GM19467 (cell line): ENCODE results near the gene UBR3.
"Not testable (repeated sequence)": the region's sequence is repeated elsewhere in the genome, so short reads cannot be mapped to it uniquely, and the experiment has no call there.

Experiments
- ATAC-seq: cut with Tn5 transposase; IDR thresholded peaks from one replicate; pipeline ENCODE4 v1.9.1; 2021; ENCODE audit warnings: mild to moderate bottlenecking, moderate library complexity; ENCODE audit not compliant: unreplicated experiment

The UBR3 gene

GRCh38 chr2:169928463-169928864 lies 101.2 kb downstream of the UBR3 start:
- no peak for ATAC-seq

DNA sequence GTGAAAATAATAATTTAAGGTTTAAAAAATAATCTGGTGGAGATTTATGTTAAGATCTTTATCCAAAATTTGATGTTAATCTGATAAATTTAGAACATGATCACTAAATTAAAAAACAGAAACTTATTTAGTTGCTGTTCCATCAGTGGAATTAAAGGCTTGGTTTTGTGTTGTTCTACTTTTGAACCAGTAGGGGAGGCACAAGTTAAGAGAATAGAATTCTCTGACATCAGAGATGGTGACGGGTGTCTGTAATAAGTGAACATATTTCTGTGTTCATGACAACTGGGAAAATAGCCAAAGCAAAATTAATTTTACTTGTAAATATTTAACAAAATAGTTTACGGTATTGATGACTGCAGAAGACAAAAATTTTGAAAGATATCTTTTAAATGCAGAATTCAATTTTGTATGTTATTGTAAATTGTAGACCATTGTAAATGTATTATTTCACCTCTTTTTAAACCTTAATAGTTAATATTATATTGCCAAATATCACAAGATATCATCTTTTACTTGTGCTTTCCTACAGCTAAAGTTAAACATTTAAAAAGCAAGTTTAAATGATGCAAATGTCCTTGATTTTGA lies 106.0 kb downstream of the UBR3 start:
- ATAC-seq = no peak

- ATAC-seq = not testable (repeated sequence)
Measured at GRCh38 chr2:169936652-169937051, 109.4 kb downstream of the UBR3 start.

DNA sequence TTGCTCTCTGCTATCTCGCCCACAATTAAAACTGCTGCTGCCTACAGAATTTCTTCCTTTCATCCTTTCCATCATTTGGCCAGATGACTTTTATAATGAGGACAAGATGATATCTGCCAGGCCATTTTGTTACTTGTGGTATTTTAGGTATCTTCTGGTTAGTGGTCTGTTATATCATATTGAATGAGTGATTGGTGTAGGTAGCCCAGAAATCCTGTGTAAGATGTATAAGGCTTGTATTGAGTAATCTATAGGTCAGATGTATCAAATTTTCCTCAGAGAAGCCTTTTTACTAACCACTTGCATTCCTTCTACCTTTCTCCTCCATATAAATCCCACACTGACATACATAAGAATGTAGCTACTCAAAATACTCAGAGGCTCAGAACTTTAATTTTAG lies 118.3 kb downstream of the UBR3 start:
- ATAC-seq = no peak

DNA sequence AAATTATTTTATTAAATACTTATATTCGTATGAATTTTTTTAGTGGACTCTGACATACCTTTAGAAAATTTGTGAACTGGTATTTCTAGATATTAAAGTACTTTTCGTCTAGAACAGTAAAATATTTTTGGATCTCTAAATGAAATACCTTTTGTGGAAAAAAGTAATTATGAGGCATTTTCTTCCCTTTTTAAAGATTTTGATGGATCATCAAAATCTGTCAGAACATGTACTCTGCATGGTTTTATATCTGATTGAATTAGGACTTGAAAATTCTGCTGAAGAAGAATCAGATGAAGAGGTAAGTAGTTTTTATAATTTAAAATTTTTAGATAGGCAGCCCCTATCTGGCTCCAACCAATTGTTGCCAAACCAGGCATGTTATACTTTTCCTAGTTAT lies 118.8 kb downstream of the UBR3 start:
- no peak for ATAC-seq

- ATAC-seq = no peak
Measured at GRCh38 chr2:169946546-169946945, 119.3 kb downstream of the UBR3 start.

GRCh38 chr2:169955940-169956339 lies 128.7 kb downstream of the UBR3 start:
- no peak for ATAC-seq

DNA sequence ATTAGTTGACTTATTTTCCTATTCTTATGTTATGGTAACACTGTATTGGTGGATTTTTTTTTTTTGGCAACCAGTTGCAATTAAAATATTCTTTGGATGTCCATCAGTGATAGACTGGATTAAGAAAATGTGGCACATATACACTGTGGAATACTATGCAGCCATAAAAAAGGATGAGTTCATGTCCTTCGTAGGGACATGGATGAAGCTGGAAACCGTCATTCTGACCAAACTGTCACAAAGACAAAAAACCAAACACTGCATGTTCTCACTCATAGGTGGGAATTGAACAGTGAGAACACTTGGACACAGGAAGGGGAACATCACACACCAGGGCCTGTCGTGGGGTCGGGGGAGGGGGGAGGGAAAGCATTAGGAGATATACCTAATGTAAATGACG lies 130.0 kb downstream of the UBR3 start:
- ATAC-seq = not testable (repeated sequence)

DNA sequence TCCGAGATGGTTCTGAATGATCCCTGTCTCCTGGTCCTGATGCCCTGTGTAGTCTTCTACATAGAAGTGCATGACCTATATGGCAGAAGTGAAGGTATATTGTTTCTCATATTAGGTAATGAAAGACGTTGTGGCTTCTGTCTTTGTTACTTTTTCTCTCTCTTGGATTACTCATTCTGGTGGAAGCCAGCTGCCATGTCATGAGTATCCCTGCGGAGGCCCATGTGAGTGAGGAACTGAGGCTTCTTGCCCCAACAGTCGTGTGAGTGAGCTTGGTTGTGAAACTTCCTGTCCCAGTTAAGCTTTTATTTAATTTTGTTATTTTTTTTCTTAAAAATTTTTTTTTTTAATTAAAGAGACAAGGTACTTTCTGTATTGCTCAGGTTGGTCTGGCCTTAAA lies 134.7 kb downstream of the UBR3 start:
- no peak for ATAC-seq

DNA sequence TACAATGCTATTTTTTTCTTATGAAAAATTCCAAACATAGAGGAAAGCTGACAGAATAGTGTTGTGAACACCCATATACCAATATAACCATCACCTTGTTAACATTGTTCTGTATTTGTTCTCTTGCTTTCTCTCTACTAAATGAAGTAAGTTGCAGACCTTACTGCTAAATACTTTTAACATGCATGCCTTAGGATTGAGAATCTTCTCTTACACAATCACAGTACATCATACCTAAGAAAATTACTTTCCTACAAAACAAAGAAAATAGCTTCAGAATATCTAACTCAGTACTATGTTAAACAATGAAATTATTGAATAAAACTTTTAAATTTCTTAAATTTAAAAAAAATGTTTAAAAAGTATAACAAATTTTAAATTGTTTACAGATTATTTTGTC lies 136.5 kb downstream of the UBR3 start:
- no peak for ATAC-seq

GRCh38 chr2:169964740-169965139 lies 137.5 kb downstream of the UBR3 start:
- no peak for ATAC-seq

GRCh38 chr2:169965495-169965894 lies 138.2 kb downstream of the UBR3 start:
- ATAC-seq = no peak

DNA sequence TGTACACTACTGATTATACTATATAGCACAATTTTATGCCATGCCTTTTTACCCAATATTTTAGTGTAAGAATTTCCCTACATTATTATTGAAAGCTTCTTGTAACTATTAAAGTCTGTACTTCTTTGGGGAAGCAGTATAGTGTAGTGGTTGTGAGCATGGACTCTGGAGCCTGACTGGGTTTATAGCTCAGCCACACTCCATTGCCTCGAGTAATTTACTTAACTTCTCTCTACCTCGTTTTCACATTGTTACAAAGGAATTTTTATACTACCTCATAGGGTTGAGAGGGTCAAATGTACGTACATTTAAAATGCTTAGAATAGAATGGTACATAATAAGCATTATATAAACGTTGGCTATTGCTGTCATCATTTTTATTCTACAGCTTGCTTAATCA lies 139.2 kb downstream of the UBR3 start:
- ATAC-seq = no peak

DNA sequence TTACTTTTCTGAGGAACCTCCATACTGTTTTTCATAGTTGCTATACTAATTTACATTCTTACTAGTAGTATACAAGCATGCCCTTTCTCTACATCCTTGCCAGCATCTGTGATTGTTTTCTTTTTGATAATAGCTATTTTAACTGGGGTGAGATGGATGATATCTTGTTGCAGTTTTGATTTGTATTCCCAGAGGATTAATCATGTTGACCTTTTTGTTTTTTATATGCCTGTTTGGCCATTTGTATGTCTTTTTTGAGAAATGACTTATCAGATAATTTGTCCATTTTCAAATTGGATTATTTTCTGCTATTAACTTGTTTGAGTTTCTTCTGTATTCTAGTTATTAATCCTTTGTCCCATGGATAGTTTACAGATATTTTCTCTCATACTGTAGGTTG lies 141.5 kb downstream of the UBR3 start:
- ATAC-seq = no peak

DNA sequence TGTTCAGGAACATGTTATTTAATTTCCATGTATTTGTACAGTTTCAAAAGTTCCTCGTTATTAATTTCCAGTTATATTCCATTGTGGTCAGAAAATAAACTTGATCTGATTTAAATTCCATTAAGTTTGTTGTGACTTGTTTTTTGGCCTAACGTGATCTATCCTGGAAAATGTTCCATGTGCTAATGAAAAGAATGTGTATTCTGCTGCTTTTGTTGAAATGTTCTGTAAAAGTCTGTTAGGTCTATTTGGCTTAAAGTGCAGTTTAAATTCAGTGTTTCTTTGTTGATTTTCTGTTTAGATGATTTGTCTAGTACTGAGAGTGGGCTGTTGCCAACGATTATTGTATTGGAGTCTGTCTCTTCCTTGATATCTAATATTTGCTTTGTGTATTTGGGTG lies 148.0 kb downstream of the UBR3 start:
- no peak for ATAC-seq

DNA sequence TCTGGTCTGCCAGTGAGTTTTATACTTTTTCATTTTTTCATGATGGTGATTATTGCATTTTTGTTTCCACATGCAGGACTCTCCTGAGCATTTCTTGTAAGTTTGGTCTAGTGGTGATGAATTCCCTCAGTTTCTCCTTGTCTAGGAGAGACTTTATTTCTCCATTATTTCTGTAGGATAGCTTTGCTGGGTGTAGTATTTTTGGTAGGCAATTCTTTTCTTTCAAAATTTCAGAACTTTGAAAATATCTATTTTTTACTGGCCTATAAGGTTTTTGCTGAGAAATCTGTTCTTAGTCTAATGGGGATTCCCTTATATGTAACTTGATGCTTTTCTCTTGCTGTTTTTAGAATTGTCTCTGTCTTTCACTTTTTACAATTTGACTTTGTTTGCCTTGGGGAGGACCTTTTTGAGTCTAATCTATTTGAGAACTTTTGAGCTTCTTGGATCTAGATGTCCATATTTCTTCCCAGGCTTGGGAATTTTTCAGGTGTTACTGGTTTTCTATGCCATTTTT lies 149.1 kb downstream of the UBR3 start:
- no peak for ATAC-seq

DNA sequence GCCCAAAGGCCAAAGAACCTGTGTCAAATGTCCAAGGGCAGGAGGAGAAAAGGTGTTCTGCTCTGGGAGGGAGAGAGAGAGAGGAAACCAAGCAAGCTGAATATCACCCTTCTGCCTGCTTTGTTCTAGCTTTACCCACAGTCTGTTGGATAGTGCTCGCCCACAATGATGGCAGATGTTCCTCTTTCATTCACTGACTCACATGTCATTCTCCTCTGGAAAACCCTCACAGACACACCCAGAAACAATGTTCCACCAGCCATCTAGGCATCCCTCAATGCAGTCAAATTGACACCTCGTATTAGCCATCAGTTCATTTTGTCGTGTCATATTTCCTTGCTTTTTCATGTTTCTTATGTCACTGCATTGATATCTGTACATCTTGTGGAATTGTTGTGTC lies 150.3 kb downstream of the UBR3 start:
- no peak for ATAC-seq

GRCh38 chr2:169978402-169979017 lies 151.3 kb downstream of the UBR3 start:
- no peak for ATAC-seq

- ATAC-seq = no peak
Measured at GRCh38 chr2:169979025-169979424, 151.8 kb downstream of the UBR3 start.

DNA sequence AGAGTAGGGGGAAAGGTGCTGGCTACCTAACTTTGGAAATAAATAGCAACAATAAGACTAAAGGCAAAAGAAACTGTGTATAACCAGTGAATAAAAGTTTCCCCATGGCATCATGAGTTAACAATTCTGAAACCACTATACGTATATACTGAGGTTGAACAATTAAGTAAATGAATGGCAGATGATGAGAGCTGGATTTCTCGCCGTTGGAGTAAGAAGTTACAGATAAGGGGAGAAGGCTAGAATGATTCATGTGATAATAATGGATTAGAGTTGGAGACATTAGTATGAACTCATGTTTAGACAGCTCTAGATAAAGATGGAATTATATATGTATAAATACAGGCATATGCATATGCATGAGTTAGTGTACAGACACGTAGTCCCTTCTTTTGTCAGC lies 152.7 kb downstream of the UBR3 start:
- no peak for ATAC-seq

GRCh38 chr2:169980643-169981042 lies 153.4 kb downstream of the UBR3 start:
- no peak for ATAC-seq

DNA sequence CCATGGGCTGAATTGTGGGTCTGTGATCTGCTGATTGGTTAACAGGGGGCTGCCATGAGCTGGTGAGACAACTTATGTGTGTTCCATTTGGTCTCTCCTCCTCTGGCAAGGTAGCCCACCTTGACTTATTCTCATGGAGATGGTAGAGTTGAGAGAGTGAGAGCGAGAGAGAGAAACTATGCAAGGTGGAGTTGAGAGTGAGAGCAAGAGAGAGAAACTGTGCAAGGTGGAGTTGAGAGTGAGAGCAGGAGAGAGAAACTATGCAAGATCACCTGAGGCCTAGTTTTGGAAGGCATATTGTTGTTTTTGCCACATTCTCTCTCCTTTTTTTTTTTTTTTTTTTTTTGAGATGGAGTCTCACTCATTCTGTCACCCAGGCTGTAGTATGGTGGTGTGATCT lies 155.7 kb downstream of the UBR3 start:
- ATAC-seq = no peak

DNA sequence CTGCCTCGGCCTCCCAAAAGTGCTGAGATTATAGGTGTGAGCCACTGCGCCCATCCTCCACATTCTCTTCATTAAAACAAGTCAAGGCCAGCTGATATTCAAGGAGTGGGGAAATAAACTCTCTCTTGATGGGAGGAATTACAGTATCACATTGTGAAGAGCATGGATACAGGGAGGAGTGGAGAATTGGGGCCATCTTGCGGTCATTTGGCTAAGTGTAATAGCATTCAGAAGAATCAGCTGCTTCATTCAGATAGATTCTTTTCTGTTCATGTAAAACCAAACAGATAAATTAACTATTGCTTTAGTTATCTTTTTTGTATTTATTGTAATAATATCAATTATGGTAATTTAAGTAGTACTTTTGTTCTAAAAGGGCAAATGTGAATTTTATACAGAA lies 156.3 kb downstream of the UBR3 start:
- ATAC-seq = no peak
